Activated gamma-delta T cell treated with Interleukin-2 at 50 U/mL for 16 hours (primary cell): ENCODE measurements around the gene PYGM.

Experiments used
- DNase-seq: peaks from one replicate; pipeline ENCODE4 v3.0.0-alpha.2; 2020

PYGM gene

DNA sequence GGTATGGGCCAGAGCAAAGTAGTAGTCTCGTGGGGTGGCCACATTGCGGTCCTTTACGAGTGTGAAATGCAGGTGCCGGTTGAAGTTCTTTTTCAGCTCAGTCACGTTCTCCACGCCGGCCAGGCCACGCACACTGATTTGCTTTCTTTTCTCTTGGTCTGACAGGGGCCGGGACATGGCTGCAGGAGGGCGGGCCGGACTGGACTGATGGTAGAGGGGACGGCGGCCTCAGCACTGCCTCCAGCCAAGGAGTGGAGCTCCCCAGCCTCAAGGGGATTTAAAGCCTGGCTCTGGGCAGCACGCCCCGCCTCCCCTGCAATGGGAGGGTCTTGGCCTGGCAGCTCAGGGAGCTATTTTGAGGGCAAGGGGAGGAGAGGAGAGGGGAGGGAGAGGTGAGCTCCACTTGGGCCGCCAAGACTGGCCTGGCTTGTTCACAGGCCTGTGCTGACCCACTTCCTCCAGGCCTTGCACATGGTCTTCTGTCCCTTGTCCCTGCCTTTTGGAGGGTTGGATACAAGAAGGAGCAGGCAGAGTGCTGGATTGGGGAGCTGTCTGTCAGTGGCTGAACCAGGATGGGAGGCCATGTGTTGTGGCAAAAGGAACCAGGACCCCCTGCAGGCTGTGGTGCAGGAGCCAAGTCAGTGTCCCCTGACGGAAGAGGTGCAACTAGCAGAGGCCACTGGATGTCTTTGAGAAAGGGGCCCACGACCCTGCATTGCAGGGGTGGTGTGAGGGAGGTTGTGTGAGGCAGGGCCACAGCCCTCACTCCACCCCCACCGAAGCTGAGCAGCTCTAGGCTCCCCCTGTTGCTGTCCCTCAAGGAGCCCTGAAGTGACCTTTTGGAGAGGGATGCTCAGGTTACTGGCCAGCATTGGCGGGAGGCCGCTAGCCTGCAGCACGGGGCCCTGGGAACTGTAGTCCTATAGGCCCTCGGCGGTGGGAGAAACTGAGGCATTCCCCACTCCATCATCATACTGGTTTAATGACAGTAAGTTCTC, at the start of gene PYGM:
Gene PYGM (minus strand): TSS at position 253 of the 998 bp plus-strand sequence. CDS start 76 bp downstream, at position 177.
- DNase-seq: no peak

DNA sequence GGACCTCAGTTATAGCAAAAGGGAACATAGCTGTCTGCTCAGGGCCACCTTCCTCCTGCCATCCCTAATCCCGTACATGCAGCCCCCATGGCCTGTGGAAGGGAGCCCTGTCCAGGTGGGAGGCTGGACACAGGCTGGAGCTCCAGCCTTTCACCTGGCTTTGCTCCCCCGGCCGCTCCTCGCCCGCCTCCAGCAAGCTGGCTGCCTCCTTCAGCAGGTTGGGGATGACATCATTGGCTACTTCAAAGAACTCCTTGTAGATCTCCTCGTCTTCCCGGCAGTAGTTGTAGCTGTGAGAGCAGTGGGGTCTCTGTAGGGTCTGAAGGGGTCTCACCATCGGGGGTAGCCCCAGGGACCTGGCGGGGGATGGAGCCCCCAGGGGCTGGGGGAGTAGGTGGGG, 45.7 kb upstream of the PYGM start:
- no peak for DNase-seq

DNA sequence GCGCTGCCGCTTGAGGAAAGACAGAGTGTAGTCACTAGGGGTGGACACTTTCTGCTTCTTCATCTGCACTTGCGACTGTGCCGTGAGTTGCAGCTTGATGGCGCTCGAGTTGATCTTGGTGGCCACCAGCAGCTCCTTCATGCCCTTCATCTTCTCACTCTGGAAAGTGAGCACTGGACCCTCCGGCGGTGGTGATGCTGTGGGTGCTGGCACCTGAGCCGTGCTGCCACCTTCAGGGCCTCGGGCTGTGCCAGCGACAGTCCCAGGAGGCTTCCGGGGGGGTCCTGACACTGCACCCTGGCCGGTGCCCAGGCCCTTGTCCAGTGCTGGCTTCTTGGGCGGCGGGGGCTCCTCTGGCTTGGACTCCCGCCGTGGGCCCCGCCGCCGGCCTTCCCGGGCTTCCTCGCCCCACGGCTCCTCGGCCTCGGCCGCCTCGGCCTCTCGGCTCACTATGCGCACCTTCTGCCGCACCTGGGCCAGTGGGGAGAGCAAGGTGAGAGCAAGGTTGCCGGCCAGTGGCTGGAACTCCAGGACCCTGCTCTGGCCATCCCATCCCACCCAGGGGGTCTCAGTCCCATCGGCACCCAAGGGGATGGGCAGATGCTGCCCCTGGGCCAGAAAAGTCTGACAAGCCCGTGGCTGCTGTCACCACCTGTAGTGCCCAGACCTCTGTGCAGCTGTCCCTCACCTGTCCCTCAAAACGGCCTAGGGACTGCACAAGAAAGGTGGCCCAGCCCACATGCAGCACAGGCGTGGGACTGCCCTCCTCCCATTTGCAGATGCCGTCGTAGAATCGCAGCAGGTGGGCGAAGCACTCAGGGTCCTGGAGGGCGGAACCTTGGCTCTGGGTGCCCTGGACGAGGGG, 44.8 kb upstream of the PYGM start:
- no peak for DNase-seq

DNA sequence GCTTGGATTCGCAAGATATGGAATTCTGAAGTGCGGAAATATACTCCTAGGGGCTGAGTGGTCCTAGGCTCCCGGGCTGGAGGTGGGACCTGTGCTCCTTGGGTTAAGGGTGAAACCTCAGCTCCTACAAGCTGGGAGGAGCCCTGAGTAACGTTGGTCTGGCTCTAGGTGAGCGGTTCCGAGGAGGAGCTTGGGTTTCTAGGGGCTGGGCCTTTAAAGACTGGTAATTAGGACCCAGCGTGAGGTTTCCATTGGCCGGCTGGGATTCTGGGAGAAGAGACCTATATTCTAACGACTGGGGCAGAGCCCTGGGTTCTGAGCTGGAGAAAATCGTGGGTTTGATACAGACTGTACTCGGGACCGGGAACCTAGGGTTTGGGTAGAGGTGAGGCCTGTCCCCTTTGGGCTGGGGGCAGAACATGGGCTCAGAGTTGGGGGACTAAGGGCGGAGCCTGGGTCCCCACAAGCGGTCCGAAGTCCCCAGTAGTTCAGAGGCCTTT, 44.1 kb upstream of the PYGM start:
- DNase-seq: no peak

DNA sequence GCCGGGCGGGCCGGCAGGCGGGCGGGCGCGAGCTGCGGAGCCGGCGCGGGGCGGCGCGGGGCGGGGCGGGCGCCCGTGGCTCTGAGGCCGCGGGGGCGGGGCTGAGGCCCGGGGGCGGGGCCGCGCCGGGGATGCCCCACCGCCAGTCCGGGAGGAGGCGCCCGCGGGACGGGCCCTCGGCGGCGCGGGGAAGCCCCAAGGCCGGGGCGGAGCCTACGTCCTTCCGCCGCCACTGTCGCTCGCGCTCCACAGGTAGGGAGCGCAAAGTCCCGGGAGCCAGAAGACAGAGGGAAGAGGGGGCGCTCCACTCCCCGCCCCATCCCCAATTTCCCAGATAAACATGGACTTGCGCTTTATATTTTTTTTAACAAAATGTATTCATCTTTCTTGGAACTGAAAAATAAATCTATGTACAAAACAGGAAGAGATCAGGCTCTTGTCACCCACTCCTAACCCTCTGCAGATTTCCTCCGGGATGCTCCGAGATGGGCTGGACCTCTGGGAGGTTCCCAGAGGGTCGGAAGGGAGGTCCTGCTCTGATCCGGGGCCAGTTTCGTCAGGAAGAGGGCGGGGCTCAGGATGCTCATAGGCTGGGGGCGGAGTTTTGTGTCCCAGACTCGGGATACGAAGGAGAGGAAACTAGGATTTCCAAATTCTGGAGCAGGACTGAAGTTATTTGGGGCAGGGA, 43.5 kb upstream of the PYGM start, which contains the start of gene MAP4K2:
Gene MAP4K2 (minus strand): TSS at position 57 of the 688 bp plus-strand sequence. CDS start 65 bp downstream, outside the sequence.
- DNase-seq: peak; percentile 84

DNA sequence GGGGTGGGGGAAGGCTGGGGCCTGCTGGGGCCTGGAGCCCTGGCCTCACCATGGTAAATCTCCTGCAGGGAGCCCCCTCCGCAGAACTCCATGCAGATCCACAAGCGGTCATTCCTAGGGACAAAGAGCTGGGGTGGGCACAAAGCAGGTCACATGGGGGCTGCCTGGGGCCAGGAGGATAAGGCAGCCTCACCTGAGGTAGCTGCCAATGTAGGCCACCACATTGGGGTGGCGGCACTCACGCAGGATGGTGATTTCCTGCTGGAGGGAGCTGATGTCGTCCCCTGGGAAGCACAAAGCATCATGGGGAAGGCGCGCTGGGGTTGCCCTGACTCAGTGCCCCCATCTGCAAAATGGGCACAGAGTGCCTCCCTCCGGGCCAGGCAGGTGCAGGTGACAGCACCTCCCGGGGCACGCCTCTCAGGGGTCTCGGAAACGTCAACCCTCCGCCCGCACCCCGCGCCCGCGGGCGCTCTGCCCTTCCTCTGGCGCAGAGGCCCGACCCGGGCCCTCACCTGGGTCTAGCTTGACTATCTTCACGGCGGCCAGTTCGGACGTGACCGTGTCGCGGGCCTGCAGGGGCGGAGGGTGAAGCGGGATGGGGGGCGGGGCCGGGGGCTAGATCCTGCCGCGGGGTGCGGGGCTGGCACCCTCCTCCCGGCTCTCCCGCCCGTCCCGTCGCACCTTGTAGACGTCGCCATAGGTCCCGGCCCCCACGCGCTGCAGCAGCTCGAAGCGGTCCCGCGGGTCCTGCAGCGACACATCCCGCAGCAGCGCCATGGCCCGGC, 42.8 kb upstream of the PYGM start:
- no peak for DNase-seq

DNA sequence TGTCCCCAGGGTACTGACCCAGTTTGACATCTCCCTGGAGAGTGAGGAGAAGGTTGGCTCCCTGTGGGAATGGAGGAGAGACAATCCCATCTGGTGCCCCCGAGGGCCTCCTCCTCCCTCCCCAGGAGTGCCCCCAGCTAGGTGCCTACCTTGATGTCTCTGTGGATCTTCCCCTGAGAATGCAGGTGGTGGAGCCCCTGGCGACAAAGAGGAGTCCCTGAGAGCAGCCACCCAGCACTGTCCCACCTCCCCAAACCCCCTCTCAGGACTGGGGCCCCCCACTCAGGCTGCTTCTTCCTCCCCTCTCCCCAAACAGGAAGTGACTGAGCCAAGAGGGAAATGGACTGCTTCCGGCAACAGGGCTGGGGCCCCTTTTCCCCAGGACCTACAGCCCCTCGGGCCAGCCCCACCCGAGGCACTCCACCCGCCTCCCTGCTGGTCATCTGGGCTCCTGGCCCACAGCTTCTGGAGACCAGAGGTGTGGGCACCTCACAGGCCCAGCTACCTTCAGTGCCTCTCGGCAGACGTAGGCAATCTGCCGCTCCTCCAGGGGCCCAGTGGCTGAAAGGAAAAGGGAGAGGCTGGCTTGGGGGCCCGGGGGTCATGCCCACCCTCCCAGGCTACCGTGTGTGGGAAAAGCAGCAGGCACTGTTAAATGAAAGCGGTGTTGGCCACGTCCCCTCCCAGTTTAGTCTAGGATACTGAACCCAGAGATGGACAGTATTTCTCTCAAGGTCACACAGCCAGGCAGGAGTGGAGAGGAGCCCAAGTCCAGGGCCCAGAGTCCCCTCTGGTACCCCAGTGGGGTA, 42.0 kb upstream of the PYGM start:
- DNase-seq: no peak

DNA sequence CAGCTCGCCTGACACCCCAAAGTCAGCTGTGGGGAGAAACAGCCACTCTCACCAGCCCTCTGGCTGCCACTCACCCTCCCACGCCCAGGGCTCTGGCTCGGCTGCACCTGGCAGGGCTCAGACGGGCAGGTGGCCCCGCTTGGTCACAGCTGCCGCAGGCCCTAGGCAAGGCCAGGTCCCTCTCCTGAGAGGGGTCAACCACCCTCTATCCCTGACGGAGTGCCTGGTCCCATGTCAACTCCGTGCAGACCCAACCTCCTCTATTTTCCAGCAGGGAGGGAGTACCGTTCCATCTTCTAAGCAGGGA, 41.3 kb upstream of the PYGM start:
- DNase-seq: no peak

DNA sequence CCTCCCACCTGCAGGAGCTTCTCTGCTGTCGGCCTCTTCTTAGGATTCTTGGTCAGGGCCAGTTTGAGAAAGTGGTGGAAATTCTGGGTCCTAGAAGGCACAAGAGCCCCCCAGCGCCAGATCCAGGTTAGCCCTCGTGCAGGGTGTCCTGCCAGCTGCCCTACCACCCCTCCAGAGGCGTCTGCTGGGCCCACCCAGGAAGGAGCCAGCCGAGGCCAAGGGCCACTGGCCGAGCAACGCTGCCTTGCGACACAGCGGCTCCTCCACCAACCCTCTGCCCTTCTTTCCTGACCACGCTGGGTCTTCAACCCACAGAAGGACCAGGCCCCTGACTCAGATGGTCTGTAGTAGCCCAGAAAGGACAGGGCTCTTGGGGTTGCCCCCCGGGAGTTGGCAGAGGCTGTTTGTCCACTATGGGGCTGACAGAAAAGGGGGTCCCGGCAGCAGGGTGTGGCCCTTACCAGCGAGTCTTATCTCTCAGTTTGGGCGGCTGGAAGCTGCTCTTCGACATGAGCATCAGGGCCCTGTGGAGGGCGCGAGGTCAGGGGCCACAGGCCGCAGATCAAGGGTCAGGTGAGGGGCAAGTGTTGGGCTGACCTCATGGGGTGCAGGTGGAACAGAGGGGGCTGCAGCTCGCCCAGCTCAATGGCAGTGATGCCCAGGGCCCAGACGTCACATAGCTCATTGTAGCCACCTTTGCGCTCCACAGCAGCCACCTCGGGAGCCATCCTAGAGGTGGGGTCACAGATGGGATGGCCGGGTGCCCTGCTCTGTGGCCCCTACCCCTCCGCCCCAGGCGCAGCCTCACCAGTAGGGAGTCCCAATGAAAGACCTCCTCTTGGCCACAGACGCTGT, 40.8 kb upstream of the PYGM start:
- DNase-seq: no peak

DNA sequence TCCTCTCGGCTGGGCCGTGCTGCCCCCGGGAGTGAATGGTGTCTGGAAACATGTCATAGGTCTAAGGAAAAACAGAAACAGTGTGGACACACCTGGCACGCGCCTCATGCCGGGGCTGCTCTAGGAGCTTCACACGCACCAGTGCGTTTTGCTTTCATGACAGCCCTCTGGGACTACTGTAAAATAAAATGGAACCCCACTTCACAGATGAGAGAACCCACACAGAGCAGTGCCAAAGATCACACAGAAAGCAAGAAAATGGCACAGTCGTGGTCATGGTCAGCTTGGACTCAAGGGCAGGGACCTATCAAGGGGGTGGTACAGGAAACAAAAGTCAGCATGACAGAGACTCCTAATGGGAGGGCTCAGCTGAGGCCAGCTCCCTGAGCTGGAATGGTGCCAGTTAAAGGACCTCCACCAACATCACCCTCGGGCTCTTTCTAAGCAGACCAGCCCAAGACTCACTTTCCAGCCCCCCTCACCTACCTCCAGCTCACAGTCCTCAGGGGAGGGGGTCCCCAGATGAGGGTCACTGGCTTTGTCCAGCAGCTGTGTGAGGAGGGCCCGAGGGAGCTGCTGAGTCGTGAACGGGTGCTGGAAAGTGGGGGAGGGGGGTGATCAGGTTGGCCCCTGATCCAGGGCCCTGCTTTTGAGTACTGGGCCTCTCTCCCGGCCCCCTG, 40.0 kb upstream of the PYGM start:
- no peak for DNase-seq

DNA sequence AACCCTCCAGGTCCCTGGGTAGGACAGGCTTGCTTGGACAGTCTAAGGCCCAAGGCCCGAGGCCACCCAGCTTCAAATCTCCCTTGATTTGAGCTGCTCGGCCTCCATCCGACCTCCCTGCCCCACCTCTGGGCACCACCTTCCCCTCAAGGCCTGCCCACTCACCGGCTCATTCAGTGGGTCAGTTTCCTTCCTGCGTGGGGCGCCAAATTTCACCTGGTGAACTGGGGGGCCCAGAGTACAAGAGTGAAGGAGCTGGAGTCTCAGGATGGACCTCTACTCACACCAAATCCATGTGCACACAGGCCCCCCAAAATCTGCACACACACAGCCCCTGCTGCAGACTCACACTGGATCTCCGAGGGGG, 39.5 kb upstream of the PYGM start:
- DNase-seq: no peak

DNA sequence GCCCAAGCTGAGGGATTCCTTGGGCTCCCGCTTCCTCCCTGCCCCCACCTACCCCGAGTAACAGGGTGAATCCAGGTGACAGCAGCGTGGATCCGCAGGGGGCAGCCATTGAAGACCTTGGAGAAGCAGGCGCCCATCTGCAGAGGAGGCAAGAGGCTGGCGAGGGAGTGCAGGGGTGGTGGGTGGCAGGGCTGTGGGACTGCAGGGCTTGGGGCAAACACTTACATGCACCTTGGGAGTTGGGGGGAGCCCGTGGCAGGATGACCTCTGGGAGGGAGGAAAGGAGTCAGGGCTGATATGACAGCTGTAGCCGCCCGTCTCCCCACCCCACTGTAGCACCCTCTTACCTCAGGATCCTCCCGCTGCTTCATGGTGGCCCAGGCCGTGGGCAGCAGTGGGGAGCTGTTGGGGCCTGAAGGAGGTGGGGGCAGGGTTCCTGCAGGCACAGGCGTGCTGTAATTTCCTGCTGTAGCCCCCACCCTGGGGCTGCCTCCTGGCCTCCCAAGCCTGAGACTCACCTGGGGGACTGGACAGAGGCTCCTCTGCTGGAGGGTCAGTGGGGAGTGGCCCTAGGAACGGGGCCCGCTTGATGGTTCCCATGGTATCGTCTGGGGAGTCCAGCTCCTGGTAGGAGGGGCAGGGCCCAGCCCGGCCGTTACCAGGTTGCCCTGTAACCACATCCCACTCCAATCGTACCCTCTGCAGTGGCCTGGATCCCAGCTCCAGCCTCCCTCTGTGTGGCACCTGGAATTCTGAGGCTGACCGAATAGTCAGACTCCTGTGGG, 37.2 kb upstream of the PYGM start:
- DNase-seq: no peak

DNA sequence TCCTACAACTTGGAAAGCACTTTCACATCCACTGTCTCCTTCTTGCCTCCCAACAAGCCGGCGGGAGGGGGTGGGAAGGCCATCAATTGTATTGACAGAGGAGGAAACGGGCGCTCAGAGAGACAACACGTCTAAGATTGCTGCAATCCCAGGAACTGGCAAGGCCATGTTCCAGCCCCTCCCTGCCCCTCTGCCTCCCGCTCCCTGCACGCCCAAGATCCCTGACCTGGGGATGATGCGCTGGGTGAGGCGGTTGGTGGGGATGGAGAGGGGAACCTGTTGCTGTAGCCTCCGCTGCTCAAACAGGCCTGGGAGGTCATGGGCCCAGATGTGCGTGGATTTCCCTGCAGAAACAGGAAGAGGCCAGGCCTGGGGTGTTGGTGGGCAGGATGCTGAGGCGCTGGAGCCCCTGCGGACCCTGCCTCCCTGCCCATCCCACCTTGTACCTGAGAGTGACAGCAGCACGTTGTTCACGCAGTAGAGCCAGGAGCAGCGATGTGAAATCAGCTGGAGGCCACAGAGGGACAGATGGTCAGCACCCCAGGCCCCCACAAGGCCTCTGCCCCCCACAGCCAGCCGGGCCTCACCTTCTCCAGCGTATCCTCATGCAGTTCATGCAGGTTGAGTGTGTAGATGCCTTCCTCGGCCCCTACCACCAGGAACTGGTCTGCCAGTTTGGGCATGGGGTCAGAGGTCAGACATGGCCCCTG, 36.4 kb upstream of the PYGM start:
- no peak for DNase-seq

DNA sequence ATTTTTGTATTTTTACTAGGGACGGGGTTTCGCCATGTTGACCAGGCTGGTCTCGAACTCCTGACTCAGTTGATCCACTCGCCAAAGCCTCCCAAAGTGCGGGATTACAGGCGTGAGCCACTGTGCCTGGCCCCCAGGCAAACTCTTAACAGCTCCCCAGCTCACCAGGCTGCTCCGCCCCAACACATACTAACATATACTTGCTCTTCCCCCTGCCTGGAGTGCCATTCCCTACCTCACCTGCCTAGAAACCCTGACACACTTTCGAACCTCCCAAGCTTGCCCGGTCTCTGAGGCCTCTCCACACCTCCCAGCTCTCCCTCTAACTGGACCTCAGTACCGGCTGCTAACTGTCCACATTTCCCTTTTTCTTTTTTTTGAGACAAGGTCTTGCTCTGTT, 34.8 kb upstream of the PYGM start:
- no peak for DNase-seq

DNA sequence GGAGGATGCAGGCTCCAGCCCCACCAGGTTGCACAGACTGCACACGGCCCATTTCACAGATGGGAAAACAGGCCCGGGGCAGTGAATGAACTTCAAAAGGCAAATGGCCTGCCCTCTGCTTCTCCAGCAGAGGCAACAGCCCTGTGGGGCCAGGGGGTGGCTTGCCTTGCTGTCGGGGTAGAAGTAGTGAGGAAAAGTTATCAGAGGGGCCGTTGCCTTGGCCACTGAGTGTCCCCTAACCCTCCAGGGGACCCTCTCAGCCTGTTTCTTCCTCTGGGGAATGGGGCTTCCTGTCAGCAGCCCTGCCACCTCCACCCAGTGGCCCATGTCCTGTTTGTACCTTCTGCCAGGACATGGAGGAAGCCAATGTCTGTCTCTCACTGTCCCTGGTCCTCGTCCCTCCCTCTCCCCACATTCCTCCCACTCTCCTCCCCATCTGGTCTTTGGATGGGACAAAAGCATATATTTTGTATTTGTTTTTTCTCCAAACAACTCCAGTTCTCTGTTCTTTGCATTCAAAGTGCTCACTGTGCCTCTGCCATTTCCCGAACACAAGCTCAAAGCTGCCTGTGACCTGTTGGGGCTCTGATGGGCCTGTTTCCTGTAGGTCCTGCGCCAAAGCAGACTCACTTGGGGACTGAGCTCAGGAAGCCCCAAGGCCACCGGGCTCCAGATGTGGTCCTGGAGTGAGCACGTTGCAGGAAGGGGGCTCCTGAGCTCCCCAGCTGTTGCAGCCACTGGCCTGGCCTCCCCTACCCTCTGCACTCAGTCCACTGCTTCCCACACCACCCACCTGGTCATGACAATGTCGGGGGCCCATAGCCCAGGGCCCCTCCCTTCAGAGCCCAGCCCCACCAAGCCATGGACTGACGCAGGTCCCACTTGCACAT, 33.7 kb upstream of the PYGM start:
- DNase-seq: no peak

DNA sequence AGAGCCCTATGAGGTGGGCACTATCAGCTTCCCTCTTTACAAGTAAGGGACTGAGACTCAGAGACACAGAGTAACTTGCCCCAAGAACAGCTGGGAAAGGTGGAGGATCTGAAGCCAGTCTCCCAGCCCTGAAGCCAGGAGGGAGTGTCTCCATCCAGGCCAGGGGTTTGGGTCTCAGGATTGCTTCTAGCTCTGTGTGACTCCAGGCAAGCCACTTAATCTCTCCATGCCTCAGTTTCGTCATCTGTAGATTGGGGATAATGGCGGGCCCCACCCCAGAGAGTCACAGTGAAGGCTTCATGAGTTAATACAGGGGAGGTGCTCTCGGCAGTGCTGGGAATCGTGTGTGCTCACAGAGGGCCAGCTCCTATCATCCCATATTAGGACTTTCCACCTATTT, 32.7 kb upstream of the PYGM start:
- DNase-seq: no peak

DNA sequence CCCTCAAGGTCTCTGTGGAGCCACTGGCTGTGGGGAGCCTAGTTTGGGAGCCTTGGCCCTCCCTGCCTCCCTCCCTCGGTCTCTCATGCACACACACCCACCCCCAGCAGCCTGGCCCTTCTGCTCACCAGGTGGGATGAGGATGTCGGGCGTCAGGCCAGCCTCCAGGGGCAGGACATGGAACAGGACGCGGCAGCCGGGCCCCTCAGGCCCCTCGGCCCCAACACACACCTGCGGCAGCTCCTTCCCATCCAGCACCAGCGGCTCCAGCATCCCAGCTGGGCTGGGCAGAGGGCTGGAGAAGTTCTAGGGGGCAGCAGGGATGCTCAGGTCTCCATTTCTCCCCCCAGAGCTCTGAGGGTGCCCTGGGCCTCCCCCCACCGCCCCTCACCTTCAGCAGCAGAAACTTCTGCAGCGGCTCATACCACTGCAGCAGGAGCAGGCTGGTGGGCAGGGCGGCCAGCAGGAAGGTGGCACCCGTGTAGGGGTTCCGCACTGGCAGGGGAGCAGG, 32.1 kb upstream of the PYGM start:
- no peak for DNase-seq
